Ovary (tissue), 9 donors: Measurements from ENCODE around the gene SYT9. TPM values are rescaled to one million over a fixed set of nuclear protein-coding genes. Genes with fewer than 3 reads are reported as not detected.

Experiments used
- DNase-seq, 5 donors: peaks; one replicate each; pipeline ENCODE4 v3.0.0-alpha.2; 2019 to 2020
- H3K27ac ChIP-seq, 2 donors: fragments of 200-600 bp; one replicate each; pipeline versions ENCODE4 v1.5.1 to v1.8.0; 2019 to 2022
- H3K27me3 ChIP-seq: fragments of 200-600 bp; one replicate; pipeline ENCODE4 v1.8.0; 2022
- H3K36me3 ChIP-seq: fragments of 200-600 bp; sonication (generic); one replicate; pipeline ENCODE4 v1.5.1; 2019
- H3K4me1 ChIP-seq: one replicate; pipeline ENCODE4 v1.8.1; 2013; ENCODE audit warnings: mild to moderate bottlenecking, moderate library complexity; ENCODE audit not compliant: insufficient read depth
- H3K4me3 ChIP-seq: fragments of 200-600 bp; sonication (generic); one replicate; pipeline ENCODE4 v1.5.1; 2017
- H3K9me3 ChIP-seq, 2 donors: fragments of 200-600 bp in 1 of 2; sonication (generic) in 1 of 2; one replicate each; pipeline versions ENCODE4 v1.5.1 to v1.8.1; 2013 to 2019; ENCODE audit warnings: mild to moderate bottlenecking in 1 of 2, moderate library complexity in 1 of 2
- EP300 ChIP-seq: sonication (generic); formaldehyde crosslinking; IDR thresholded peaks from one replicate; pipeline ENCODE4 v1.6.1; 2017; ENCODE audit warnings: antibody characterized with exemption
- POLR2A ChIP-seq: fragments of 450-650 bp; IDR thresholded peaks from one replicate; pipeline ENCODE4 v1.6.1; 2017; ENCODE audit warnings: antibody characterized with exemption, mild to moderate bottlenecking, moderate library complexity
- WGBS, 3 donors: extraction: QIAGEN DNeasy Blood & Tissue Kit in 1 of 3; methylation state at CpG; one replicate each; pipeline versions ENCODE4 v1.1.5 to v1.1.7; 2013 to 2017; 5-methylcytosine and 5-hydroxymethylcytosine counted together
- intact Hi-C, 4 donors: fragments of 100-400 bp; cut with DNase I; formaldehyde crosslinking; loops; one replicate each; pipeline versions ENCODE4 v1.11.0 to v1.15.1; 2022 to 2023
- polyA plus RNA-seq, 2 donors: library from polyadenylated mRNA; stranded (reverse); fragments of 200-250 nt in 1 of 2; fragments of 350-450 nt in 1 of 2; fragmentation: Illumina TruSeq in 1 of 2; extraction: RNeasy Lipid Tissue Mini Kit (QIAGEN cat#74804) in 1 of 2; gene quantifications; one replicate each; pipeline ENCODE4 v1.2.3, GENCODE V29; 2013 to 2014
- total RNA-seq, 7 donors: library from RNA; depleted of rRNA in 2 of 7; stranded (reverse); fragments of >200 nt in 2 of 7; fragmentation: NEBNext Ultra II Directional in 3 of 7; extraction: Animal tissue kit (Norgen Biotek cat#: 25700) in 3 of 7; gene quantifications; one replicate each; pipeline versions ENCODE4 v1.1.0 to v1.2.4, GENCODE V29; 2016 to 2023
- TF ChIP-seq, protein P1 (sequence below), 3 donors: fragments of 450-650 bp in 2 of 3; fragments of 200-600 bp in 1 of 3; IDR thresholded peaks; one replicate each; pipeline versions ENCODE4 v1.5.1 to v1.8.0; 2016 to 2022; ENCODE audit warnings: antibody characterized with exemption in 3 of 3, mild to moderate bottlenecking in 1 of 3
- donor health status: DM: no; HTN: no; CAD: no; lungs with moderate emphysema.
- donor health status: DM: no; HTN: no; CAD: no.
- donor health status: Bipolar disorder and iron deficiency.
- donor health status: DM: yes; HTN: yes; CAD: no.
- donor health status: DM: no; HTN: no; CAD: no.
- donor health status: DM: yes; HTN: yes; CAD: no.

SYT9 gene
- total and polyA plus RNA-seq, 9 donors = 0.05 to 0.48 (median 0.13) TPM; not detected in 3

- intact Hi-C loops = no loop called here
- Histone ChIP-seq H3K27me3 (no peaks in the 10 kb centered on the region), H3K4me3 (no peak overlapping the region), H3K27ac (no peak overlapping the region), H3K9me3 (no peaks in the 10 kb centered on the region), H3K36me3 (no peaks in the 10 kb centered on the region), H3K4me1 (no peaks in the 10 kb centered on the region)
- TF ChIP-seq POLR2A (no peak), EP300 (no peak)
- TF ChIP-seq, protein P1, sequence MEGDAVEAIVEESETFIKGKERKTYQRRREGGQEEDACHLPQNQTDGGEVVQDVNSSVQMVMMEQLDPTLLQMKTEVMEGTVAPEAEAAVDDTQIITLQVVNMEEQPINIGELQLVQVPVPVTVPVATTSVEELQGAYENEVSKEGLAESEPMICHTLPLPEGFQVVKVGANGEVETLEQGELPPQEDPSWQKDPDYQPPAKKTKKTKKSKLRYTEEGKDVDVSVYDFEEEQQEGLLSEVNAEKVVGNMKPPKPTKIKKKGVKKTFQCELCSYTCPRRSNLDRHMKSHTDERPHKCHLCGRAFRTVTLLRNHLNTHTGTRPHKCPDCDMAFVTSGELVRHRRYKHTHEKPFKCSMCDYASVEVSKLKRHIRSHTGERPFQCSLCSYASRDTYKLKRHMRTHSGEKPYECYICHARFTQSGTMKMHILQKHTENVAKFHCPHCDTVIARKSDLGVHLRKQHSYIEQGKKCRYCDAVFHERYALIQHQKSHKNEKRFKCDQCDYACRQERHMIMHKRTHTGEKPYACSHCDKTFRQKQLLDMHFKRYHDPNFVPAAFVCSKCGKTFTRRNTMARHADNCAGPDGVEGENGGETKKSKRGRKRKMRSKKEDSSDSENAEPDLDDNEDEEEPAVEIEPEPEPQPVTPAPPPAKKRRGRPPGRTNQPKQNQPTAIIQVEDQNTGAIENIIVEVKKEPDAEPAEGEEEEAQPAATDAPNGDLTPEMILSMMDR (IDR thresholded peaks at IDR 0.05) = no peak
- no peak for DNase-seq
Measured at GRCh38 chr11:7219491-7219890, 32.2 kb upstream of the SYT9 start.

GRCh38 chr11:7220636-7221035 is 31.1 kb upstream of the SYT9 start:
- H3K27me3 ChIP-seq = no peaks in the 10 kb centered on the region
- WGBS, 3 donors = 49 to 59% (median 53%) methylated on average over 3 of the region's 3 CpGs
- no peak overlapping the region for H3K4me3 ChIP-seq
- no peaks in the 10 kb centered on the region for H3K9me3 ChIP-seq
- intact Hi-C loops = no loop called here
- no peaks in the 10 kb centered on the region for H3K36me3 ChIP-seq
- no peak for DNase-seq
- no peak for TF ChIP-seq POLR2A
- TF ChIP-seq, protein P1 (IDR thresholded peaks at IDR 0.05) = no peak
- TF ChIP-seq EP300 = no peak
- H3K4me1 ChIP-seq = no peaks in the 10 kb centered on the region
- no peak overlapping the region for H3K27ac ChIP-seq

DNA sequence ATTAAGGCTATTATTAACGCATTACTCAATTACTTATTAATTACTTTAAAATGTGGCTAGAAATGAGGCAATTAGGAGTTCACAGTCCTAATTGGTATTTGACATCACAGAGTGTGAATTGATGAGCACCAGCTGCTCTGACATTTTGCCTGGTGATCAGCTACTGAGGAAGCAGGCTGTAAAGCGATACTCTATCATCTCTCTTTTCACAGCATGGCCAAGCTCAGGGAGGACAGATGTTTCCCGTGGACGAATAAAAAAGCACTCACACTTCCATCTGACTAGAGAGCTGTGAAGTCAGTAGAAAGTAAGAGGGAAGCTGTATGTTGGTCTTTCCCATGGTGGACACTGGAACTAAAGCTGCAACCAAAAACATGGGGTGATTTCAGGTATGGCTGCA is 29.1 kb upstream of the SYT9 start:
- Histone ChIP-seq H3K27me3 (no peaks in the 10 kb centered on the region), H3K9me3 (no peaks in the 10 kb centered on the region), H3K4me3 (no peak overlapping the region), H3K27ac (no peak overlapping the region), H3K4me1 (no peaks in the 10 kb centered on the region), H3K36me3 (no peaks in the 10 kb centered on the region)
- intact Hi-C loops = no loop called here
- TF ChIP-seq, protein P1 (IDR thresholded peaks at IDR 0.05) = no peak
- TF ChIP-seq POLR2A (no peak), EP300 (no peak)
- WGBS, 3 donors = 13 to 23% (median 15%) methylated on average over 4 of the region's 4 CpGs
- DNase-seq = no peak

- 44 to 60% (median 46%) methylated on average over 5 of the region's 5 CpGs for whole genome bisulfite sequencing, 3 donors
- TF ChIP-seq EP300 (no peak), POLR2A (no peak)
- TF ChIP-seq, protein P1 (IDR thresholded peaks at IDR 0.05) = no peak
- intact Hi-C loops = no loop called here
- Histone ChIP-seq H3K27me3 (no peaks in the 10 kb centered on the region), H3K27ac (no peak overlapping the region), H3K9me3 (no peaks in the 10 kb centered on the region), H3K4me3 (no peak overlapping the region), H3K4me1 (no peaks in the 10 kb centered on the region), H3K36me3 (no peaks in the 10 kb centered on the region)
- no peak for DNase-seq
Measured at GRCh38 chr11:7239877-7240276, 11.8 kb upstream of the SYT9 start.

GRCh38 chr11:7245341-7245740 is 6.4 kb upstream of the SYT9 start:
- H3K27me3 ChIP-seq = no peaks in the 10 kb centered on the region
- H3K27ac ChIP-seq = no peak overlapping the region
- H3K4me3 ChIP-seq = no peak overlapping the region
- TF ChIP-seq, protein P1 (IDR thresholded peaks at IDR 0.05) = no peak
- TF ChIP-seq EP300 (no peak), POLR2A (no peak)
- no peak for DNase-seq
- no peaks in the 10 kb centered on the region for H3K36me3 ChIP-seq
- WGBS, 3 donors = 62 to 74% (median 70%) methylated on average over 3 of the region's 3 CpGs
- intact Hi-C loops = no loop called here
- H3K4me1 ChIP-seq = no peaks in the 10 kb centered on the region
- no peaks in the 10 kb centered on the region for H3K9me3 ChIP-seq
